Measurements from ENCODE around the gene FOXP1.

FOXP1 gene

DNA sequence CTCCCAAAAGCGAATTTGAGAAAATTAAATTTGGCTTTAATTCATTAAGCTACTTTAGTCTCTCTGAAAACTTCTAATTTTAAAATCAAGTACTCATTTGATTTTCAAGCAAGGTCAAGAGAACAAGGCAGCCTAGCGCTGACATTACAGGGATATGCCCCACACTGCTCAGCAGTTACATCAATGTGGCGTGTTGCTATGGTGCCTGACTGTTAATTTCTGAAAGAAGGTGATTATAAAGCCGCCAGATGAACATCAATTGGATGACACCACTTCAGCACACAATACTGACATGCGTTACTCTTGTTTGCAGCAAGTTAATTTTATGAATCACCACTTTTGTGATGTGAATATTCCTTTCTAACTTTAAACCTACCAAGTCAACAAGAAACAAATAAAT, 284.4 kb downstream of the FOXP1 start:
- no peak for DNase-seq

DNA sequence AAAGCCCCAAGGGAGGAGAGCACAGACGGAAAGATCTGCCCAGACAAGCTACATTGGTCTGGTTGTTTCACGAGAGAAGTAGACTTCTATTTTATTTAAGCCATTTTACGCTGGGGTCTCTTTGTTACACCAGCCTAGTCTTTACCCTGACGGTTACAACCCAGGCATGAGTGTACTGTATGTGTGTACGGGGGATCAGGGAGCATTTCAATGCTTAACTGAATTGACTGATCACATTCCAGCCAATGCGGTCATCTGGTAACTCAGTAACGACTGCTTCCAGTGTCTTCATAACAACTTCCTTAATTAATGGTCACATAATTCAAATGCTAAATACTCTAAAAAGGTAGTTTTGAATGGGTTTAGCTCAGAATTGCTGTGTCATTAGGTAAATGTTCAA, 288.6 kb downstream of the FOXP1 start:
- DNase-seq: no peak

DNA sequence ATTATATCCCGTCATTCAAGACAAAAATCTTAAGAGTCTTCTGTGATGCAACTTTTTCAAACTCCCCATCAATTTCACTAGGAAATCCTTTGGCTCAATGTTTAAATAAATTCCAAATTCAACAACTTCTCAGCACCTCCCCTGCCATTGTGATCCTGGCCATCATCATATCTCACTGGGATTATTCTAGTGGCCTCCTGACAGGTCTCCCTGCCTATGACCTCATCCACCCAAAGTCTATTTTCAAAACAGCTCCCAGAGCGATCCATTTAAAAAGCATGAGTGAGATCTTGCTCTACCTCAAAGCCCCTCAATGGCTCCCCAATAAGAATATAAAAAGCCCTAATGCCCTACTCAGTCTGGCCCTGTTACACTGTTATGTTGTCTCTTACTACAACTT, 293.2 kb downstream of the FOXP1 start:
- no peak for DNase-seq

DNA sequence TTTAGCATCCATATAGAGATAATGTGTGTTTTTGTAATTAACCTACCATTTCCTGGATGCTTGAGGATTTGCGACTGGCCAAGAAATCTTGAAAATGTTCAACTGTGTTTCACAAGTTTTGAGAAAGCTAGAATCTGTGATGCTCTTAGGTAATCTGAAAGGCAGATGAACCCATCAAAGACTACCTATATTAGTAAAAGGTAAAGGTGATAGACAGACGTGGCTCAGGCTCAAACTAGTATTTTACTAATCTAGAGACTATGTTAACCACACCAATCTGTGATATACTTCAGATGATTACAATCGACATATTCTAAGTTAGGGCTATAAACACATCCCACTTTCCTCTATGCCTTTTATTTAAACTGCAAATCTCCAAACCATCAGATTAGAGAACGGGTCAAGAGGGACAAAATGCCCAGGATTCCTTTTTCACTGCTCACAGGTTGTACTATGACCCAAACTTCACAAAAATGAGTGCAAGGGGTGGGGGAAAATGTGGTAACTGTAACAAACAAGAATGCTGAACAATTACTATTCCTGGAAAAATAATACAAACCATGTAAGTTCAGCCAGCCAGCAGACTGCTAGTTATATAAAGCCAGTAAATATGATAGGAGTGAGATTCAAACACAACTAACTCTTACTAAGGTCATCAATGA, 295.1 kb downstream of the FOXP1 start:
- no peak for DNase-seq

DNA sequence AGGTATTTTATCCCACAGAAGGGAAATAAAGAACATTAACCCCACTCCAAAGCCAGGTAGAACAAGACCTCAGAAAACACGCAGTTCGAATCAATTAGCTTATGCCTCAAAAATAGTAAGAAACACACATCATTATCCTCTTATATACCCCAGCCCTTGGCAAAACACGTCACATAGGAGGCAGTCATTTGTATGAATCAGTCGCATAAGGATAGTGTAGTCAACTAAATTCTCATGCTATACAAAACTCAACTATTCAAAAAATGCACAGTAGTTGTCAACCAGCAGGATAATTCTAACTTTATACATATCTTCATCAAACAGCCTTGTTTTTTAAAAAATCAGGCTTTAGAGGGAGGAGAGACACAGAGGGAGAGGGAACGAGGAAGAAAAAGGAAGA, 298.4 kb downstream of the FOXP1 start:
- no peak for DNase-seq

DNA sequence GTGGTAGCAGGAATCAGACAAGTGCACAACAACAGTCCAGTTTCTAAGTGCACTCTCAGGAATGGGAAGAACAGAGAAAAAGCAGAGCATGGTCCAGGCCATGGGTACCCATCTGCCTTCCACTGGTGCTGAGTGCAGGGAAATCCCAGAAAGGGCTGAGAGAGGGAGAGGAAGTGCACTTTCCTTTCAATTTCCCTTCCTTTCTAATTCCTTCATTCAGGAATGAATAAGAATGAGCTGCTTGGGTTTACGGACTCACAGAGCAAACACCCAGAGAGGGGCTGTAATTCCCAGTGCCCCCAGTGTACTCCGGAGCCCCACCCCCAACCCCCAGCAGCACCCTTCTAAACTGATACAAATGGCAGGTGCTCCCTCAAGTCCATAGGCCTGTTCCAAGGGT, 300.6 kb downstream of the FOXP1 start:
- DNase-seq: no peak

DNA sequence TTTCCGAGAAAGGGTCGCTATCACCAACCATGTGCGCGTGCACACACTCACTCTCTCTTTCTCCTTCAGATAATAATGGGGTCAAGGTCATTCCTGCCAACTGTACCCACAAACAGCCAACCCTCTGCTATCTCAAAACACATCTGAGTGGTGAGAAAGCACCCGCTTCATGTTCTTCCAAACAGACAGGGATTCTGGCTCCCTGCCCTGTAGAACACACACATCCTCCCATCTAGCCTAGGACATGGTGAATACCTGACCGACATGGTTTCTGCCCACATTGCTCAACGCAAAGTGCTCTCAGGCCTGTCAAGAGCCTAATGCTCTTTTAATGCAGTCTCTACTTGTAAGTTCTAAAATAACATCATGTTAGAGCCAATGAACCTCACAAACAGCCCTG, 302.2 kb downstream of the FOXP1 start:
- no peak for DNase-seq

DNA sequence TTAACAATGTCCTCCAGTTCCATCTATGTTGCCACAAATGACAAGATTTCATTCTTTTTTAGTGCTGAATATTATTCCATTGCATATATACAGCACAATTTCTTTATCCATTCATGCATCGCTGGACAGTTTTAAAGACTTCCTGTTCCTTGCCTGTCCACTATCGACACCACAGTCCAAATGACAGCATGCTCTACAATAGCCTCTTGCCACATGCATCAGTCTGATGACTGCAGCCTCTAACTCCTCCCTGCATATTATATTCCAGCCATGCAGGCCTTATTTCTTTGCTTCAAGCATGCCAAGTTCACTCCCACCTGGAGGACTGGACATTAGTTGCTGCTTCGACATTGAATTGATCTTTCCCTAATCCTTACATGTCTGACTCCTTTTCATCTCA, 306.2 kb downstream of the FOXP1 start:
- no peak for DNase-seq

DNA sequence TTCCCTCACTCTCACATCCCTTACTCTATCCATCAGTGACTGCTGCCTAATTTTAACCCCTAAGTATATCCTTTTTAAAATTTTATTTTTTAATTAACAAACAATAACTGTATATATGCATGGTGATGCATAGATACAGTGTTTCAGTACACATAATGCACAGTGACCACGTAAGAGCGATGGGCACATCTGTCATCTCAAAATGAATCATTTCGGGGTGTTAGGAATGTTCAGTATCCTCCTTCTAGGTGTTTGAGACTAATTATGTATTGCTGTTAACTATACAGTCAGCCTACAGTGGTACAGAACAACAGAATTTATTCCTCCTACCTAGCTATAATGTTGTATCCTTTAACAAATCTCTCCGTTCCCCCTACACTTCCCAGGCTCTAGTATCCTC, 307.0 kb downstream of the FOXP1 start:
- DNase-seq: no peak

DNA sequence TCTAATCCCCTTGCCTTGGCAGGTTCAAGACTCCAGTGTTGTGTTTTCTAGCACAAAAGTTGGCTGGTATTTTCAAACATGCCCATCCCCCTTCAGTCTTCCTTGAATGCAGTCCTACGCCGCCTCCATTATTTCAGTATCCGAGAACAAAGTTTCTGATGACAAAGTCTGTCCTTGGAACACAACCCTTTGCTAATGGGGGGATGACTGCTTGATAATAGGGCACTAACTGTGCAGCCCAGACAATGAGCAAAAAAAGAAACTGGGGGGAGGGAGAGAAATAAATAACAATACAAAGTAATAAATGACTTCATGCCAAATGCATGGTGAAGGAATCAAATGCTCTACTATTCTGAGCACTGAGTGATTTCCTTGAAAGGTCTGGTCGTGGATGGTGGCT, 310.1 kb downstream of the FOXP1 start:
- DNase-seq: no peak

DNA sequence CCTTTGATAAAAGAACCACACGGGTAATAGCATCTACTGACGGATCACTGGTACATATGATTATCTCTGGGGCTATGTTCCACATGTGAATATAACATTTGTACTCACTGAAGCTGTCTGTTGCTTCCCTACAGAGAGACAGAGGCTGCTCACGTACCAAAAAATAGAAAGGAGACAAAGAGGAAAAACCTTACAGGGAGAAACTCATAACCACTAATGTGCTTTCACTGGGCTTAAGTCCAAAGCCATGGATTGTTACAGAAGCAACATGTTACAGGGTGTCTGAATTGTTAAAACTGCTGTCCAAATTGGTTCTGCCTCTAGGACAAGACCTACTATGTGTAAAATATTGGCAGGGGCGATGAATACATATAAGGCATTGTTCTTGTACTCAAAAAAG, 311.9 kb downstream of the FOXP1 start:
- DNase-seq: no peak

DNA sequence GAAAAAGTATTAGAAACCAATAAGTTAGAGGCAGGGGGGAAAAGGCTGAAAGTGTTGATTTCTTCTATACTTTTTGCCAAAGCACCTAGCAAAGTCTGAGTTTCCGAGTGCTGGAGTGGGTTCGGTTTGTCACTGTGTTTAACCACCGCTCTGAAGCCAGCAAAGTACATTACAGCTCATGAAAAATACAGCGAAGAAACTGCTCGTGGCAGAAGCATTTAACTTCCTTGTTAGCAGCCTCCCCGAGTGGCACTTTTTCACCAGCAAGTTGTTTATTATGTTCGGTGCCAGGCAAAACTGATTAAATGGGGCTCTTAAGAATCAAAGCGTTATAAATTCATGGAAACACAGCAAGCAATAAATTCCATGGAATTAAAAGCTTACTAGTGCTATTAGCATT, 313.6 kb downstream of the FOXP1 start:
- DNase-seq: no peak

DNA sequence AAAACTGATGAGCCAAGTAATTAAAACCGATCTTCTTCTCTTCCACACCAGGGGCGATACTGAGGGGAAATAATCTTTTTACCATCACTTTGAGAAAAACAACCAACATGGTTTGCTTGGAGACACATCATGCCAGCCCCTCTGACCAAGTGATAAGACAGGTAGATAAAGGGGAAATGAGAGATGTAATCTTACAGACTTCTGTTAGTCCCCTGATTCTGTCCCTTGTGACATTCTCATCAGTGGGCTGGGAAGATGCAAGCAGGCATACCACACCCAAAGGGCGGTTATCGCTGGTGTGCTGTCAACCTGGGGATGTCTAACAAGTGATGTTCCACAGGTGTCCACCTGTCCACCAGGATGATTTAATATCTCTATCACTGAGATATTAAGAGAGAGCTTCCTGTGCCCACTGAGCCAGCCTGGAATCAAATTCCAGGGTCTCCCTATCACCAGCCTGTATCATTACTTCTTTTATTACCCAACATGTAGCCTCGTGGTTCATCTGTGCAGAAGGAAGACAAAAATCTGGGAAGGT, 315.0 kb downstream of the FOXP1 start:
- DNase-seq: no peak

DNA sequence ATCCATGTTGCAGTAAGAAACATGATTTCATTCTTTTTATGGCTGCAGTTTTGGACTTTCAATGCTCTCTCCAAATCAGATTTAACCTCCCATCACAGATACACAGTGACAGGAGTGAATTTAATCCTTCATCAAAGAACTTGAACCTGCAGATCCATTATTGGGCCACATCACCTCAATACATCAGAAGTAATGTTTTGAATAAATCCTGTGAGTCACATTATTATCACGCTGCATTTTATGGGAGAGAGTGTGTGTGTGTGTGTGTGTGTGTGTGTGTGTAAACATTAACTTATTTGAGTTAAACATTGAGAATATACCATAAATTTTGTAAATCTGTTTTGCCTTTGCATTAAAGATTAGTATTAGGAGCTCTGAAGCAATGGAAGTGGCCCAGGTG, 316.7 kb downstream of the FOXP1 start:
- no peak for DNase-seq

DNA sequence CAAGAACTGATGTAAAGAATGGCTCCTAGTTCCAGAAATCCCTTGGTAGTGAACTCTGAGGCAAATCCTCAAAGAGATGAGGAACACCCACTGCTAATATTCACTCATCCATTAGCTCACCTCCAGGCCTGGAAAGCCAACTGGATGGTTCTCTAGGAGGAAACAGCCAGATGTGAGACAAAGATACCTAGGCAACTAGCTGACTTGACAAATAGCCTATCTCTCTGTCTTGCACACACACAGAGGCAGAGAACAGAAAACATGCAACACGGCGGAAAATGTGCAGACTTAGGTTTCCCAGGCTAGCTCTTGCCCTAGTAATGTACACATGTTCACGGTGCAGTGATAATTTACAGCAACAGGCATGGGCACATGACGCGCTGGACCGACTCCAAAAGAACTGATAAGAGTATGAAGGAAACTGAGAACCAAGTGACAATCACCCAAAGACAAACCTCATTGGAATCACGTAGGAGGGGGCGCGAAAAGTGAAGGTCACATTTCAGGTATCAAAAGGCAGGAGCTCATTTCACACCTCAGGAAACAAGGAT, 318.1 kb downstream of the FOXP1 start:
- DNase-seq: no peak

DNA sequence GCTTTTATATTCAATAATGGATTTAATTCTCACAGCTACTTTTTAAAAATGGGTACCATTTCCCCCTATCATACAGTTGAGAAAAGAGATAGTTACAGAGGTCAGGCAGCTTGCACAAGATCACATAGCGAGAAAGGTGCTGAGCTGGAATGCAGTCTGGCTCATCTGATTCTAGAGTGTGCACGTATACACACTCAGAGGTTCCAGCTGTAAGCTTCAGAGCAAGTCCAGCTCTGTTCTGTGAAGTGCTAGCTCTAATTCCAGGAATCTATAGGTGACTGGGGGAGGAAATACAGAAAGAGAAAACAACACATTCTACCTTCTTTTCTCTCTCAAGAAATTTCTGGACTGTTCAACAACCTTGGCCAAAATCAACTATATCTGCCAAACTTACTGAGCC, 318.7 kb downstream of the FOXP1 start:
- DNase-seq: no peak

DNA sequence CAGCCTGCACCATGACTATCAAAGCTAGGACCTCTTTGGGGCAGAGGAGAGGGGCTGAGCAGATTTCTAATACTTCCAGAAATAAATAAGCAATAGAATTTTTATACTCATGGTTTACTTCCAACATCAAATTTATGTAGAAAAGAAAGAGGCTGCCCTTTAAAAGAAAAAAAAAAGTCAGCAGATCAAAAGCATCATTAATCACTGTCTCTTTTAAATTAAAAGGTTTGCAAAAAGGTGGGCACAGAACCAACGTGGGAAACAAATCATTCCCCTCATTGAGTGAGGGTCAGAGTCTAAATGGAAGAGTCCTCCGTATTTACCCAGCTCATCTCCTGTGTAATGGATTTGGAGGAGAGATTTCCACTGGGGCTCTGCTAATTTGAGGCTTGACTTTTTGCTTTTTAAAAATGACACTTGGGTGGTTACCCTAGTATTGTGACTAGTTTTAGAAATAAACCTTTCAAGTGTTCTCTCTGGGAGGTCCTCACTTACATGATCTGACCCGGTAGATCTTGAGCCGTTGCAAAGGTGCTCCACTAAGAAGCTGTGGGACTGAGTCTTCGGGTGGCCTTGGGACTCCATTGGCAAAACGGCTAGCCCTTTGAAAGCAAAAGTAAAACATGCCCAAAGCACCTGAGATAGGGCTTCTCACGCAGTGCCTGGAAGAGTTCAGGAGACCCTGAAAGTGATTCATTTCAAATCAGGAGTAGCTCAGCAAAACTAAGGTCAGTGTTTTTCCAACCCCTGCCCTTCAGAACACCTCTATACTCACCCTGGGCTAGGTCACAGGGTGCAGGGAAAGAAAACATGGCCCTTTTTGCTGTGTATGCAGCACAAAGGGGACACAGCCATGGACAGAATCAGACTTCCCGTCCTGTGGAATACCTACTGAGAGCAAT, 320.9 kb downstream of the FOXP1 start:
- no peak for DNase-seq

DNA sequence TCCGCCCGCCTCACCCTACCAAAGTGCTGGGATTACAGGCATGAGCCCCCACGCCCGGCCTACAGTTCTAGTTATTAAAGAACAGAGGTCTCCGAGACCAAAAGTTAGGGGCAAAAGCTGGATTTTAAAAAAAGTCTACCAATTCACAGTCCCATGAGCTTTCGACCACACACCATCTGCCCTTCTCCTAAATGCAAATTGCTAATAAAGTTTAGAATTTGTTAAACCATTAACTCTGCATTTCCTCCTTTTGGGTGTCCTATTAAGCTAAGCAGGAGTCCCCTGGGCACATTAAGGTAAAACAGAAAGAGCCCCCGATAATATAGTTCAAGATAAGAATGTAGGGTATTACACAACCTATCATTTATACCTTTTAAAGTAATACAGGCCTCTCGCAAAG, 322.7 kb downstream of the FOXP1 start:
- DNase-seq: no peak

DNA sequence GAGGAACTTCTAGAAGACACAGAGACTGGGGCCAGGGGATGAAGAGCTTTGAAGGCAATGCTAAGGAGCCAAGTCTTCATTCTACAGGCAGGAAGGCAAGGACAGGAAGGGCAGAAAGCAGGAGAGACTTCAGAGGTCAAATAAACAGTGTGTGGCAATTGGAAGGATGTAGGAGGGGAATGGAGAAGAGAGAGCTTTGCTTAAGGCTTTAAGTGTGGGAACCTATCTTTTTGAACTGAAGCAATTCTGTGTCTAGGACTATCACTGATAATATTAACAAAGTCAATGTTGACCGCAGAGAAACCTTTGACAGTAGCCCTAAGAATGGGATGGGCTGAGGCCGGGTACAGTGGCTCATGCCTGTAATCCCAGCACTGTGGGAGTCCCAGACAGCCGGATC, 325.0 kb downstream of the FOXP1 start:
- DNase-seq: no peak

DNA sequence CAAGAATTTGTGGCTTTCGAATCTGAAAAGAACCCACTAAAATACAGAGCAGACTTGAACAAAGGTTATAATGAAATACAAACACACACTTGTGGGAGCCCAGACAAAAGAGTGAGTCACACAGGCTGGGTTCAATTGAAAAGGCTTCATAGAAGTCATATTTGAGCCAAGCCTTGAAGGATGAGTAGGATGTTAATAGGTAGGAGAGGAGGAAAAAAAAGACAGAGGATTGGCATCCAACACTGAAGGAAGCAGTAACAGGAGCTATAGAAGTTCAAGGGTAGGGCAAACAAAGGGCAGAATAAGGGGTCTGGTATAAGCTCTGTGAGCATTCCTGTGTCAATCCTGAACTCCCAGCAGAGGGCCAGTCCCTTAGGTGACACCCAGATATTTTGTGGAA, 325.4 kb downstream of the FOXP1 start:
- DNase-seq: no peak

DNA sequence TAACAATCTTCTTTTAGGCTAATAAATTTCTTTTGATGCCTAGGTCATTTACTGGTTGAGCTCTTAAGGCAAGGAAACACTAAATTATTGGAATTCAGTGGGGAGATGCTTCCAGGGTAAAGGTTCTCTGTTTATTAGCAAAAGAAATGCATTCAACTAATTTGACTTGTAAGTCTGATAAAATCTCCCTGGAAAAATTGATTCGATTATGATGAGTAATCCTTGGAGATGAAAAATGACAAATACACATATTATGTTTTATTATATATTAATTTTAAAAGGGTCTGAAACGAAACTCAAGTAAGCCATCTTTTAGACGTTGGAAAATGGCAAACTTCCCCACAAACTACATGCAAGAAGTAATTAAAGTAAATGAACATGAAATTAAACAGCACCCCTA, 328.0 kb downstream of the FOXP1 start:
- DNase-seq: no peak

DNA sequence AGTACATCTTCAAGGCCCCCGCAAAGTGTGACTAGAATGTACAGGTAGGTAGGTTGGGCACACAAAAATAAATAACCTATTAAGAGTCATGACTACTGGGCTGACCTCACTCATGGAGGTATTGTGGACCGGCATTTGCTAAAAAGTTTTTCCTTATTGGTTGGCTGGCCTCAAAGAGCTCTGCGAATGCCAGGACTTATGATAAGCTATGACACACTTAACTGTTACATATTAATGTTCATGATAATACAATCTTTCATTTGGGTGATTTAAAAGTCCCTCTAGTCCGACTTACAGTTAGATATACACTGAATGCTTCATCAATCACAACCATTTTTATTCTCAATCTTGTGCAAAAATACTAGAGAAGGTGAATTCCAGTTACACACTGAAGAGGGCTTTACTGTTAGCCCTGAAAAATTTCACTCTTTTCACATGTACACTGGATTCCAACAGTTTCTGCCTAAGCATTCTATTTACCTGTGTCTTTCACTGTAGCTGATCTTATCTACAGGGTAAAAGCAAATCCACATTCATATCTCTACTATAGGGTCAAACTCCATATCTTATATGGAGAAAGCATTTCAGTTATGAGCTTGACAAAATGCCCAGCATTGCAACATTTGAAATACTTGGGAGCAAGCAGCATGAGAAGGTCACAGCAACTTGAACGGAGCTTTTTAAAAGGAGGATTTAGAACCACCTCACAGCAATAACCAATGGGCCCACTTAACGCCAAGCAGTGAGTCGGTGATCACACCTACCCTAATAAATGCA, 329.1 kb downstream of the FOXP1 start:
- no peak for DNase-seq

DNA sequence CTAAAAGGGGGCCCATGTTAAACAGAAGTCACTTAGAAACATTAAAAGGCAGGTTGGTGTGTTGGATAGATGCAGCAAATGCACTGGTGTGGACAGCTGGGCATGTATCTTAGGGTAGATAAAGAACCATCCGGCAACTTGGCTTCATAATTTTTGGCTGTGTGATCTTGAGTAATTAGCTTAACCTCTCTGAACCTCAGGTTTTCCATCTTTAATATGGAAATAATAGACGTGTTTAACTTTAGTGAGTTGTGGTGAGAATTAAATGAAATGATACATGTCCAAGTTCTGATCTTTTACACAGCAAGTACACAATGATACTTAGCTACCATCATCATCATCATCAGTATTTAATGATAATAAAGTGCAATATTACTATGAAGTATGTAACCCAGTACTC, 330.4 kb downstream of the FOXP1 start:
- no peak for DNase-seq

Measured in GF-D8 (cell line).